Left cardiac atrium (tissue), 4 donors: Measurements from ENCODE around the gene DNAJC30. TPM values are rescaled to one million over a fixed set of nuclear protein-coding genes. Genes with fewer than 3 reads are reported as not detected.
"Not testable (repeated sequence)": the region's sequence is repeated elsewhere in the genome, so short reads cannot be mapped to it uniquely, and the experiment has no call there.

Experiments used
- ATAC-seq, 2 donors: fragments of 200-7000 bp; cut with Tn5 transposase; one replicate each; pipeline ENCODE4 v1.9.1; 2020; ENCODE audit warnings: mild to moderate bottlenecking in 2 of 2, moderate library complexity in 2 of 2
- DNase-seq: peaks from one replicate; pipeline ENCODE4 v3.0.0-alpha.2; 2020
- intact Hi-C, 2 donors: fragments of 100-400 bp; cut with DNase I; formaldehyde crosslinking; loops; one replicate each; pipeline versions ENCODE4 v1.14.1 to v1.15.1; 2022 to 2023
- total RNA-seq, 2 donors: library from RNA; stranded (reverse); fragmentation: NEBNext Ultra II Directional; extraction: Animal tissue kit (Norgen Biotek cat#: 25700); gene quantifications; one replicate each; pipeline ENCODE4 v1.2.1, GENCODE V29; 2021
- donor health status: DM: no; HTN: yes; CAD: no.
- donor health status: DM: no; HTN: yes; CAD: no; lungs with severe emphysema.
- donor health status: DM: yes; HTN: yes; CAD: no.
- donor health status: Dilated cardiomyopathy.

Gene DNAJC30
- total RNA-seq, 2 donors from 2014 or later = 13.6 to 14.3 TPM

DNA sequence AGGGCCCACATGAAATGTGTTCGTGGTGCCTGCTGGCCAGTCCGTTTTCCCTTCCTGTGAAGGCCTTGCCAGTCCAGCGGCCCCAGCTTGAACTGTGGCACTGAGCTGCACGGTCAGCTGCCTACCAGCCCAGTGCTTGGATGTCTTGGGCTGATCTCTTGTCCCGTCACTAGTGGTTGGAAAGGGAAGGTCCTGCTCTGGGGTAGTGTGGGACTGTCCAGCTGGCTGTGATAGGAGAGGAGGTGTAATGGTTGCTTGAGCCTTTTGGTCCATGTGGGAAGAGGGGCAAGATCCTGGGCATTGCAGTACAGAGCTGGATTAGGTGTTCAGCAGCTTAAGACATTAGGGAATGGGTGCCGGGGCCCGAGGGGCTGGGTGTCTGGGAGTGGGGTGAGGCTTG lies 15.2 kb upstream of the DNAJC30 start:
- ATAC-seq (no peak), DNase-seq (no peak)
- intact Hi-C loops = no loop called here

DNA sequence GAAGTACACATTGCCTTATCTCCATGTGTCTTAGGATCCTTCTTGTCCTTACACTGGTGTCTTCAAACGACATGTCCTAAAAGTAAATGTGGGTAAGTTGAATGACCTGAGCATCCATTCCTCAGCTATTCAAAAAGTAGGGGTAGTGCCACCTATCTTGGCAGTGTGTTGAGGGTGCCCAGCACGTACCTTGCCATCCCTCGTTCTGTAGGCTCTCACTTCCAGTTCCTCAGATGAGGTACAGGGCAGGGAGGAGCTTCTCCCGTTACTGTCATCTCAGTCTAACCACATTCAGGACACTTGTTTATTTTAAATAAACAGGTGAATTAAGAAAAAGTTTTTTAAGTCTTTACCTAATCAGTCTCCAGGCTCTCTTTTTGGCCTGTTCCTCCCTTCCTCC lies 13.1 kb upstream of the DNAJC30 start:
- intact Hi-C loops = no loop called here
- no peak for DNase-seq
- no peak for ATAC-seq

GRCh38 chr7:73690646-73691045 lies 7.4 kb upstream of the DNAJC30 start:
- DNase-seq = no peak
- intact Hi-C loops = no loop called here

DNA sequence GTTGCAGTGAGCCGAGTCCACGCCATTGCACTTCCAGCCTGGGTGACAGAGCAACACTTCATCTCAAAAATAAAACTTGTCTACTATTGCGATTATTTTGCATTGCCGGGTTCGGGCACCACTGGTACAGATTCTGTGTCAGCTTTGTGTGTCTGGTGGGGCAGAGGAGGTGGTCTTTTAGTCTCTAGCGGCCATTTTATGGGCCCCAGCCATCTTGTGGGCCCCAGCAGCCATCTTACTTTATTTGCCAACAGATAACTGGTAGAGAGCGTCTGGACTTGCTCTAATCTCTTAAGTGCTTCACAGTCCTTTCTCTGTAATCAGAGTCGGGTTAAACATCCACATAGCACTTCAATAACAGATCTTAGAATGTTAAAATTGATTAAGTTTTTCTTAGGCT lies 5.0 kb upstream of the DNAJC30 start:
- intact Hi-C loops = no loop called here
- DNase-seq = no peak
- ATAC-seq = no peak

More at GRCh38 chr7:73690646-73691045, 7.4 kb upstream of the DNAJC30 start:
- no peak for ATAC-seq

- DNase-seq = no peak
- no peak for ATAC-seq
- intact Hi-C loops = no loop called here
Observed at GRCh38 chr7:73685311-73685710, 2.1 kb upstream of the DNAJC30 start.

GRCh38 chr7:73683788-73684693 lies 788 bp upstream of the DNAJC30 start:
- ATAC-seq (no peak), DNase-seq (no peak)
- intact Hi-C loops = no loop called here

GRCh38 chr7:73682745-73683055 lies 553 bp downstream of the DNAJC30 start:
- ATAC-seq (no peak), DNase-seq (no peak)
- intact Hi-C loops = no loop called here

GRCh38 chr7:73681031-73681430 lies 2.2 kb downstream of the DNAJC30 start:
- intact Hi-C loops = no loop called here
- DNase-seq (peak; percentile 23), ATAC-seq (peak in 1 of 2 donors; percentile 22)

DNA sequence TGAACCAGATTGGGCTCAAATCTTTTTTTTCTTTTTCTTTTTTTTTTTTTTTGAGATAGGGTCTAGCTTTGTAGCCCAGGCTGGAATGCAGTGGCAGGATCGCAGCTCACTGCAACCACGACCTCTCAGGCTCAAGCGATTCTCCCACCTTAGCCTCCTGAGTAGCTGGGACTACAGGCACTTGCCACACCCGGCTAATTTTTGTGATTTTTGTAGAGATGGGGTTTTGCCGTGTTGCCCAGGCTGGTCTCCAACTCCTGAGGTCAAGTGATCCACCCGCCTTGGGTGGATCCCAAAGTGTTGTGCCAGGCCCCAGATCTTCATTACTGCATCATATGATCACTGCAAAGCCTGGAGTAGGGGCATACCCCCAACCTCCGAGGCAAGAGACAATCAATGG lies 2.8 kb downstream of the DNAJC30 start:
- intact Hi-C loops = no loop called here
- ATAC-seq (no peak), DNase-seq (no peak)

DNA sequence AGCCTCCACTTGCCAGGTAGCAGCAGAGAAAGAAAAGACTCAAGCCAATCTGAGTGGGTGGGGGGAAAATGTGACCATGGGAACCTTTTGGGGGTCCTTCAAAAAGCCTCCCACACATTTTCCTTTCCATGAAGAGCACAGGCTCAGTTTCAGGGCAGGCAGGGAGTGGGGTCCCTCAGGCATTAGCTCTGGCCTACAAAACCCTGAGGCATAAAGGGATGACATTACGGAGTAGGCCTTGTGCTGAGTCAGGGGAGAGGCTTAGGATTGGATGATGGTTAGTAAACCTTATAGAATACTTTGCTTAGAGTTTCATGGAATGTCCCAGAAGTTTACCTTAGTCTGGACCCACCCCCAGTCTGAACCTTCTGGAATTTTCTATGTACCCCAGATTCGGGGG lies 3.5 kb downstream of the DNAJC30 start:
- DNase-seq (no peak), ATAC-seq (no peak)
- intact Hi-C loops = no loop called here

GRCh38 chr7:73678862-73679261 lies 4.4 kb downstream of the DNAJC30 start:
- intact Hi-C loops = no loop called here
- DNase-seq (peak; percentile 21), ATAC-seq (no peak)

- DNase-seq, intact Hi-C loops: not testable (repeated sequence)
Observed at GRCh38 chr7:73676062-73676461, 7.2 kb downstream of the DNAJC30 start.

DNA sequence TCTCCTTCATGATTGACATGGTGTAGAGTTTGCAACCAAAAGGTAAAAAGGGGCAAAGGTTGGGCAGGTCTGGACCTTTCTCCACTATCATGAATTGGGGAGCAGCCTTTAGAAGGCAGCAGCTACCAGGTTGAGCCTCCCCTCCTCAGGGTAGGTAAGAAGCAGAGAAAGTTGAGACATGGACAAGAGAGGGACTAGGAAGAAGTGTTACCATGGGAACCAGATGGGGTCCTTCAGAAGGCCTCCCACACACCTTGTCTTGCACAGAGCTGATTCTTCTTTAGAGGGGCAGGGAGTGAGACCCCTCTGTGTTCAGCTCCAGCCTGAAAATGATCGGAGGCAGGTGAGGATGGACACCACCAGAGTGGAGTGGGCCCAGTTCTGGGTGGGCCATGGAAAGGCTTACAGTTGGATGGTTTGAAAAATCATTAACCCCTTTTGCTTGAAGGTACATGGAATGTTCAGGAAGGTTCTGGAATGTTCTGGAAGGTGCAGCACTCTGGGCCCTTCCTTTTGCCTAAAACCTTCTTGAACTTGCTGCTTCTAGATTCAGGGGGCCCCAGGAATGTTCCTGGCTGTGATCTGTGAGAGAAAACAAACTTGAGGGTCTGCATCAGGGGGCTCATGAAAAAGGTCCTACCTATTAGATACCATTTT lies 8.7 kb downstream of the DNAJC30 start:
- intact Hi-C loops = loop anchor here in 1 of 2 donors (5.0 kb wide), 1 partner anchor 48 kb away; no protein-coding TSS in a partner anchor
- ATAC-seq = no peak

More at GRCh38 chr7:73676062-73676461, 7.2 kb downstream of the DNAJC30 start:
- not testable (repeated sequence) for ATAC-seq

GRCh38 chr7:73671857-73672445 lies 11.3 kb downstream of the DNAJC30 start:
- DNase-seq (no peak), ATAC-seq (no peak)
- intact Hi-C loops = loop anchor here in 1 of 2 donors (5.0 kb wide), 1 partner anchor 50 kb away; no protein-coding TSS in a partner anchor

More for the DNA sequence above, 8.7 kb downstream of the DNAJC30 start:
- DNase-seq = no peak

GRCh38 chr7:73671322-73671661 lies 12.0 kb downstream of the DNAJC30 start:
- ATAC-seq (no peak), DNase-seq (no peak)
- intact Hi-C loops = loop anchor here in 1 of 2 donors (5.0 kb wide), 1 partner anchor 51 kb away; no protein-coding TSS in a partner anchor

GRCh38 chr7:73669858-73670385 lies 13.3 kb downstream of the DNAJC30 start:
- ATAC-seq = no peak
- intact Hi-C loops = loop anchor here in 1 of 2 donors (5.0 kb wide), 3 partner anchors 48 to 63 kb away; partner anchors contain the start of gene MLXIPL
- no peak for DNase-seq

DNA sequence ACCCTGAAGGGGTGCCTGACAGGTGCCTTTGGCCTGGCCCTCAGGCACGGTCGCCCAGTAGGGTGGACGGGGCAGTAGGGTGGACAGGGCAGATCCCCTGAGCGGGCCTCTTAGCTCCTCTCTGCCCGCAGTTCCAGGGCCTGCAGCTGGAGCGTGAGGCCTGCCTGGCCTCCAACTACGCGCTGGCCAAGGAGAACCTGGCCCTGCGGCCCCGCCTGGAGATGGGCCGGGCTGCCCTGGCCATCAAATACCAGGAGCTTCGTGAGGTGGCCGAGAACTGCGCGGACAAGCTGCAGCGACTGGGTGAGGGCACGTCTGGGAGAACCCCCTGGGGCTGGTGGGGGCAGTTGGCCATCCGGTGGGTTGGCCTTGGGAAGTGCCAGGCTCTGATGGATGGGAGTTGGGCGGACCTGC lies 14.0 kb downstream of the DNAJC30 start:
- no peak for ATAC-seq
- DNase-seq = no peak
- intact Hi-C loops = loop anchor here in 1 of 2 donors (5.0 kb wide), 2 partner anchors 47 to 62 kb away; partner anchors contain the start of gene MLXIPL

GRCh38 chr7:73668886-73669230 lies 14.4 kb downstream of the DNAJC30 start:
- ATAC-seq = no peak
- intact Hi-C loops = loop anchor here in 1 of 2 donors (5.0 kb wide), 2 partner anchors 47 to 62 kb away; partner anchors contain the start of gene MLXIPL
- DNase-seq = no peak

DNA sequence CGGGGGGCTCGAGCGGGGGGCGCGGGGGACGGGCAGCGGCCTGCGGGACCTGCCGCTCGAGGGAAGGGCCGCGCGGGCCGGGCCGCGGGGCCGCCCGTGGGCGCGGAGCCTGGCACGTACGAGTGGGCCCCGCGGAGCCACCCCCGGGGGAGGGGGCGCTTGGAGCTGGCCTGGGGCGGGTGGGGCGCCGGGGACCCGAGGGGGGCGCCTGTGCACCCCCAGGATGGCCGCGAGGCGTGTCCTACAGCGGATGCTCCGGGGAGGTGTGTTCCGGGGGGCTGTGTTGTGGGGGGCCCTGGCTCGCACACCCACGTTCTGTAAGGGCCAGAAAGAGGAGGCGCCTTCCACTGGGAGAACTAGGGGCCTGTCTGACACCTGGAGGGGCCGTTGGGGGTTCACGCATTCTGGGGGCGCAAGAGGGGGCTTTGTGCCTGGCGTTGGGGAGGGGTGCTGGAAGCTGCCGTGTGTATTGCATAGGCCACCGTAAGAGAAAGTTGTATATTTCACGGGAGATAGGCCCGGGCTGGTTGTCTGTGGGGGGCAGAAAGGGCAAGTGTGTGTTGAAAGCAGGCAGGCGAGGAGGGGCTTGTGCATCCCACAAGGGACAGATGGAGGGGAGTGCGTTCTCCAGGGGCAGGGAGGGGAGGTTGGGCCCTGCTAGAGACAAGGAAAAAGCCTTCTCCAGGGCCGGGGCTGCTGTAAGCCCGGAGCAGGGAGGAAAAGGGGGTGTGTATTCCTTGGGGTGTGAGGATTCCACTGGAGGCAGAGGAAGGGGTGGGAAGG lies 15.0 kb downstream of the DNAJC30 start:
- DNase-seq = no peak
- intact Hi-C loops = loop anchor here in 1 of 2 donors (5.0 kb wide), 2 partner anchors 46 to 61 kb away; partner anchors contain the start of gene MLXIPL

More for the DNA sequence above, 15.0 kb downstream of the DNAJC30 start:
- ATAC-seq = no peak
